Hematopoietic multipotent progenitor cell treated with erythropoietin and hydrocortisone succinate and interleukin-3 and kit ligand, for 4 days (in vitro differentiated cells): ENCODE data around the gene PANK4.
"Not testable (repeated sequence)": the region's sequence is repeated elsewhere in the genome, so short reads cannot be mapped to it uniquely, and the experiment has no call there.

Experiments
- DNase-seq: peaks from one replicate; pipeline ENCODE4 v3.0.0-alpha.2; 2015

Gene PANK4

GRCh38 chr1:2525920-2526823 lies at the start of gene PANK4:
Gene PANK4, minus strand, starts transcription at chr1:2526596. Its CDS starts 9 bp downstream, at chr1:2526587.
- peak; percentile 98 for DNase-seq

- DNase-seq = no peak
Measured at GRCh38 chr1:2574350-2574749, 48.0 kb upstream of the PANK4 start.

- no peak for DNase-seq
Measured at GRCh38 chr1:2573250-2573920, 47.0 kb upstream of the PANK4 start.

GRCh38 chr1:2571348-2571747 lies 45.0 kb upstream of the PANK4 start:
- no peak for DNase-seq

- DNase-seq = peak; percentile 48
Measured at GRCh38 chr1:2570332-2570731, 43.9 kb upstream of the PANK4 start.

- DNase-seq = not testable (repeated sequence)
Measured at GRCh38 chr1:2569703-2570102, 43.3 kb upstream of the PANK4 start.

GRCh38 chr1:2569060-2569459 lies 42.7 kb upstream of the PANK4 start:
- no peak for DNase-seq

- not testable (repeated sequence) for DNase-seq
Measured at GRCh38 chr1:2568187-2568816, 41.9 kb upstream of the PANK4 start.

GRCh38 chr1:2567083-2567679 lies 40.8 kb upstream of the PANK4 start:
- DNase-seq = no peak

- DNase-seq = no peak
Measured at GRCh38 chr1:2566101-2567045, 40.0 kb upstream of the PANK4 start.

GRCh38 chr1:2564815-2565374 lies 38.5 kb upstream of the PANK4 start:
- DNase-seq = no peak

GRCh38 chr1:2564006-2564814 lies 37.8 kb upstream of the PANK4 start:
- no peak for DNase-seq

- DNase-seq = no peak
Measured at GRCh38 chr1:2563205-2563604, 36.8 kb upstream of the PANK4 start.

- DNase-seq = peak; percentile 45
Measured at GRCh38 chr1:2561898-2562895, 35.8 kb upstream of the PANK4 start.

GRCh38 chr1:2561446-2561845 lies 35.0 kb upstream of the PANK4 start:
- no peak for DNase-seq

GRCh38 chr1:2560299-2561073 lies 34.1 kb upstream of the PANK4 start:
- DNase-seq = peak; percentile 38

GRCh38 chr1:2559509-2560298 lies 33.3 kb upstream of the PANK4 start:
- no peak for DNase-seq

- DNase-seq = no peak
Measured at GRCh38 chr1:2558861-2559260, 32.5 kb upstream of the PANK4 start.
